WI38 (cell line): Measurements from ENCODE around the gene USB1.

ENCODE experiments used
- H3K4me3 ChIP-seq: 2 replicates; pipeline ENCODE4 v1.5.1; 2011; ENCODE audit warnings: low read depth, mild to moderate bottlenecking, control low read depth, low read length
- TF ChIP-seq, protein P1 (sequence below): IDR thresholded peaks from 2 replicates; pipeline ENCODE4 v1.5.1; 2012; ENCODE audit warnings: low read depth, mild to moderate bottlenecking, control low read depth, low read length

The USB1 gene

GRCh38 chr16:57957673-57958392, 43.4 kb upstream of the USB1 start:
- no peak overlapping the region for H3K4me3 ChIP-seq
- TF ChIP-seq, protein P1, sequence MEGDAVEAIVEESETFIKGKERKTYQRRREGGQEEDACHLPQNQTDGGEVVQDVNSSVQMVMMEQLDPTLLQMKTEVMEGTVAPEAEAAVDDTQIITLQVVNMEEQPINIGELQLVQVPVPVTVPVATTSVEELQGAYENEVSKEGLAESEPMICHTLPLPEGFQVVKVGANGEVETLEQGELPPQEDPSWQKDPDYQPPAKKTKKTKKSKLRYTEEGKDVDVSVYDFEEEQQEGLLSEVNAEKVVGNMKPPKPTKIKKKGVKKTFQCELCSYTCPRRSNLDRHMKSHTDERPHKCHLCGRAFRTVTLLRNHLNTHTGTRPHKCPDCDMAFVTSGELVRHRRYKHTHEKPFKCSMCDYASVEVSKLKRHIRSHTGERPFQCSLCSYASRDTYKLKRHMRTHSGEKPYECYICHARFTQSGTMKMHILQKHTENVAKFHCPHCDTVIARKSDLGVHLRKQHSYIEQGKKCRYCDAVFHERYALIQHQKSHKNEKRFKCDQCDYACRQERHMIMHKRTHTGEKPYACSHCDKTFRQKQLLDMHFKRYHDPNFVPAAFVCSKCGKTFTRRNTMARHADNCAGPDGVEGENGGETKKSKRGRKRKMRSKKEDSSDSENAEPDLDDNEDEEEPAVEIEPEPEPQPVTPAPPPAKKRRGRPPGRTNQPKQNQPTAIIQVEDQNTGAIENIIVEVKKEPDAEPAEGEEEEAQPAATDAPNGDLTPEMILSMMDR, result no peak

DNA sequence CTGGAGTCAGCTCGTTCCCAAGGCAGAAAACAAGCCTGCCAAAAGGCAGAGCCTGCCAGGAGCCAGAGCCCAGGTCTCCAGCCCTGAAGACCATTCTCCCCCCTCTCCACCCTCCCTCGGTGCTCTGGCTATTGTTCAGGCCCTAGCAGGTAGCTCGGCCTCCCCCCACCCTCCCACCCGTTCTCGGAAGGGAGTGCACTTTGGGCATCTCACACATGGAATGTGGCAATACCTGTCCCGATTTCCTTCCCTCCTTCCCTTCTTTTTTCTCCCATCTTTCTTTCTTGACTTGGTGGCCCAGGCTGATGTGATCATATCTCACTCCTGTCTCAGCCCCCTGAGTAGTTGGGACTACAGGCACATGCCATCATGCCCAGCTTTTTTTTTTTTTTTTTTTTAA, 42.7 kb upstream of the USB1 start:
- TF ChIP-seq, protein P1, result no peak

GRCh38 chr16:57959121-57959520, 42.1 kb upstream of the USB1 start:
- no peak overlapping the region for H3K4me3 ChIP-seq
- TF ChIP-seq, protein P1, result no peak

More for the DNA sequence above, 42.7 kb upstream of the USB1 start:
- no peak overlapping the region for H3K4me3 ChIP-seq

- TF ChIP-seq, protein P1, result no peak
- H3K4me3 ChIP-seq, result no peak overlapping the region
Observed at GRCh38 chr16:57959804-57960203, 41.4 kb upstream of the USB1 start.

DNA sequence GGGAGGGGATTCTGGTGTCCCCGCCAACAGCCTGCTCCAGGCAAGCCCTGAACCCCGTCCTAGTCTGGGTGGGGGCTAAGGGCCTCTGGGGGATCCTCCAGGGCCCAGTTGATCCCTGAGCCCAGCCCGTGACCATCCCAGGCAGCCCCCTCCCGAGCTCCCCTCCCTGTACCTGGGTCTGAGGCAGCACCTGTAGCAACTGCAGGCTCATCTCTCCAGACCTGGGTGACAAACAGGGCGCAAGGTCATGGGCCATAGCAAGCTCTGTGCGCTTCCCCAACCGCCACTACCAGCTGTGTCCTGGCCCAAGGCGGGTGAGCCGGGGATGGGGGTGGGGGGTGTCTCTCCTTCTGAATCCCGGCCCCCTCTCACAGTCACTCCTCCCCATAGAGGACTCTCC, 40.9 kb upstream of the USB1 start:
- TF ChIP-seq, protein P1, result no peak
- no peak overlapping the region for H3K4me3 ChIP-seq

DNA sequence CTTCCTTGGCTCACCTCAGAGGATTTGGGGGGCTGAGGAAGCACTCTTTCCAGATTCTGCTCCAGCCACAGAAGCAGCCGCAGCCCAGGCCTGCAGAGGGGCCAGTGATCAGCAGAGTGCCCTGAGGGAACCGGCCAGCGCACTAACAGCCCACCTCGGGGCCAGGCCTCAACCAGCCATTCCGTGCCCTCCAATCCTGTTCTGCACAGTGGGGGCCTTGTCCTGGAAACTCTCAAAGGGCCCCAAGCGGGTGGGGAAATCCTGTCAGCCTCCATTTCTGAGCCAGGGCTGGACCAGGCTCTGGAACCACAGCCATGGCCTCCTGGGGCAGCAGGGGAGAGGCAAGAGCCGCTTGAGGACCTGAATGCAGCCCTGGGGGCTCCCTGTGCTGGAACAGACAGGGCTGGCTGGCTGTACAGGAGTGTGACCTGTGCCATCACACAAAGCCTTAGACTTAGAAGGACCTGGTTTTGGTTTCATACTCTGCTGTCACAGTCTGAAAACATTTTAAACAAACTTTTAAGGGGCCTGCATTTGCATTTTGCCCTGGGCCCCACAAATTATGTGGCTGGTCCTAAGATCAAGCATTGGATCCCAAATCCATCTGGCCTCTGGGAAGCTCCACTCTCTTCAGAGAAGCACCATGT, 40.3 kb upstream of the USB1 start:
- H3K4me3 ChIP-seq, result no peak overlapping the region
- TF ChIP-seq, protein P1, result no peak

- H3K4me3 ChIP-seq, result no peak overlapping the region
- TF ChIP-seq, protein P1, result no peak
Observed at GRCh38 chr16:57961538-57961937, 39.7 kb upstream of the USB1 start.
